ENCODE data around the gene KPNA1.

The KPNA1 gene

DNA sequence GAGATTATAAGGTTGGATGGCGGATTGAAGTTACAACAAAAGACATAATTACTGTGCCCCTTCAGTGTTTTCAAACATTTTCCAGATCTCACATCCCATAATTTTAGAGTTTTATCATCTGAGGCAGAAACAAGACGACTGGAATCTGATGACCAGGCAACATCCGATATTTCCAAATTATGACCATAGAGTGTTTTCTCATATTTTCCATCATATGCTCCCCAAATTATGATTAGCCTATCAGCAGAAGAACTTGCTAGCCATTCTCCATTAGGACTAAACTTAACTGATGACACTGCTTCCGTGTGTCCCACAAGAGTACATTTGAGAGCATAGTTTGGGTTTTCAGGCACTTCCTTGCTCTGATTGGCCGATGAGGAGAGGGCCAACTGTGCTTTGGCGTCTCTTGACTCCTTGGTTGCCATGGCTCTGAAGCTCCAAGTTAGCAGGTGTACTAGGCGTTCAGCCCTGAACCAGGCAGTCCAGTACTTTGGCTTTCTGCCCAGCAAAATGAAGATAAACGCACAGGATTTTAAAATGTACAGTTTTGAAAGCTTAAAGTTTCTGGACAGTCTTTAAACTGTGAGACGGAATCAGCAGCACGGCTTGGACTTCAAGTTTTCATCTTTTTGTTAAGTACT lies 99.5 kb downstream of the KPNA1 start:
- Mint-ChIP-seq H3K27me3 (ENCODE audit: low read depth, poor library complexity) (no peaks in the 10 kb centered on the region), H3K9me3 (no peaks in the 10 kb centered on the region), H3K36me3 (ENCODE audit: low read depth) (peaks cover 13% of the 10 kb centered on the region), H3K27ac (peak overlapping the region; percentile 94), H3K4me3 (peak overlapping the region; percentile 98), H3K4me1 (peaks cover 45% of the 10 kb centered on the region)
- peak; percentile 18 for DNase-seq
- no peak for TF ChIP-seq CTCF (IDR thresholded peaks at IDR 0.05)

DNA sequence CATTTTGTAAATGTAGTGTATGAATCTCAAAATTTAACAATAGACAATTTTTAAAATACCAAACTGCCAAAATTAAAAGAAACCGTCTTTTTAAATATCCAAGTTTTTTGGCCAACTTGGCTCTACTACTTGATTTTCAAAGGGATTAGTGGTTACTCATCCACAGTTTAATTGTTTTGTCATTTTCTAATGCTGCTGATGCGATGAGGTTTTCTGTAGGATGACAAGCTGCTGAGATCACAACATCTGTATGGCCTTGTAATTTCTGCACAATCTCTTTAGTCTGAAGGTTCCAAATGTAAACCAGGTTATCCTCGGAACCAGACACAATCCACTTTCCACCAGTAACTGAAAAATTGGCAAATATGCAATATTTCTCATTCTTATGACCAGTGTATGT lies 100.3 kb downstream of the KPNA1 start:
- H3K4me3 Mint-ChIP-seq = peak overlapping the region; percentile 98
- H3K27ac Mint-ChIP-seq = no peak overlapping the region
- TF ChIP-seq CTCF (IDR thresholded peaks at IDR 0.05) = no peak
- DNase-seq = no peak
- H3K4me1 Mint-ChIP-seq = peaks cover 43% of the 10 kb centered on the region
- peaks cover 10% of the 10 kb centered on the region for H3K36me3 Mint-ChIP-seq (ENCODE audit: low read depth)
- H3K27me3 Mint-ChIP-seq (ENCODE audit: low read depth, poor library complexity) = no peaks in the 10 kb centered on the region
- H3K9me3 Mint-ChIP-seq = no peaks in the 10 kb centered on the region

DNA sequence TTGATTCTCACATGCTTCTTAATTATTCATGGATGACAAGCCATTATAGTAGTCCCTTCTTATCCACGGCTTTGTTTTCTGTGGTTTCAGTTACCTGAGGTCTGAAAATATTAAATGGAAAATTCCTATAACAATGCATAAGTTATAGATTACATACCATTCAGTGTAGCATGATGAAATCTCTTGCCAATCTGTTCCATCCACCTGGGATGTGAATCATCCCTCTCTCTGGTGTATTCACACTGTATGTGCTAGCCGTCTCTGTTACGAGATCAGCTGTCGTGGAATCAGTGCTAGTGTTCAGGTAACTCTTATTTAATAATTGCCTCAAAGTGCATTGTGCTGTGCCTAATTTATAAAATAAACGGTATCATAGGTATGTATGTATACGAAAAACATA lies 104.1 kb downstream of the KPNA1 start:
- no peak overlapping the region for H3K27ac Mint-ChIP-seq

GRCh38 chr3:122410111-122410510 lies 104.6 kb downstream of the KPNA1 start:
- Mint-ChIP-seq H3K4me1 (peaks cover 19% of the 10 kb centered on the region), H3K27ac (peak overlapping the region; percentile 58), H3K36me3 (ENCODE audit: low read depth) (peaks cover 34% of the 10 kb centered on the region), H3K9me3 (no peaks in the 10 kb centered on the region), H3K4me3 (no peak overlapping the region), H3K27me3 (ENCODE audit: low read depth, poor library complexity) (no peaks in the 10 kb centered on the region)
- DNase-seq = no peak
- TF ChIP-seq CTCF (IDR thresholded peaks at IDR 0.05) = no peak

More for the DNA sequence above, 104.1 kb downstream of the KPNA1 start:
- H3K27me3 Mint-ChIP-seq (ENCODE audit: low read depth, poor library complexity) = no peaks in the 10 kb centered on the region
- DNase-seq = no peak
- H3K36me3 Mint-ChIP-seq (ENCODE audit: low read depth) = peaks cover 34% of the 10 kb centered on the region
- peaks cover 23% of the 10 kb centered on the region for H3K4me1 Mint-ChIP-seq
- no peaks in the 10 kb centered on the region for H3K9me3 Mint-ChIP-seq
- no peak for TF ChIP-seq CTCF (IDR thresholded peaks at IDR 0.05)
- no peak overlapping the region for H3K4me3 Mint-ChIP-seq

- peaks cover 34% of the 10 kb centered on the region for H3K36me3 Mint-ChIP-seq (ENCODE audit: low read depth)
- H3K27me3 Mint-ChIP-seq (ENCODE audit: low read depth, poor library complexity) = no peaks in the 10 kb centered on the region
- H3K4me1 Mint-ChIP-seq = peaks cover 13% of the 10 kb centered on the region
- peak overlapping the region; percentile 93 for H3K27ac Mint-ChIP-seq
- DNase-seq = no peak
- H3K4me3 Mint-ChIP-seq = no peak overlapping the region
- no peaks in the 10 kb centered on the region for H3K9me3 Mint-ChIP-seq
- no peak for TF ChIP-seq CTCF (IDR thresholded peaks at IDR 0.05)
Observed at GRCh38 chr3:122409446-122409845, 105.3 kb downstream of the KPNA1 start.

DNA sequence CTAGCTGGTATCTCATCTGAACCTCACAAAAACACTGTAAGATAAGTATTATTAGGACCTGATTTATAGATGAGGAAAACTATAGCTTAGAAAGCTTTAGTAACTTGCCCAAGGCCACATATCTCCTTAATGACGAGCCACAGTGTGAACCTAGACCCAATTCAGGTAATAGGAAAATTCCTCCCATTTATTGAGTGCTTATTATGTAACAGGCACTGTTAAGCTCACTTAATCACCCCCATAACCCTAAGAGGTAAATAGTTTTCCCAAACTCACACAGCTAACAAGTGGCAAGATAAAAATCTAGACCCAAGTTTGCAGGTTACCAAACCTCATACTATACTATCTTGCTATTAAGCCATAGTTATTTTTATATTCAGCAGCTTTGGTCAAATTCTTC lies 106.8 kb downstream of the KPNA1 start:
- no peak for DNase-seq
- Mint-ChIP-seq H3K4me1 (peaks cover 3% of the 10 kb centered on the region), H3K9me3 (no peaks in the 10 kb centered on the region), H3K4me3 (no peak overlapping the region), H3K27ac (no peak overlapping the region), H3K27me3 (ENCODE audit: low read depth, poor library complexity) (no peaks in the 10 kb centered on the region), H3K36me3 (ENCODE audit: low read depth) (peaks cover 39% of the 10 kb centered on the region)
- no peak for TF ChIP-seq CTCF (IDR thresholded peaks at IDR 0.05)
